Natural killer cell (primary cell): ENCODE results near the gene RGMA. TPM values are rescaled to one million over a fixed set of nuclear protein-coding genes. Genes with fewer than 3 reads are reported as not detected.

Experiments used
- ATAC-seq, 3 donors: fragments of 150-1000 bp in 2 of 3; fragments of 200-7000 bp in 1 of 3; cut with Tn5 transposase; 1 replicate in 1 of 3; 2 replicates in 2 of 3; pipeline ENCODE4 v1.10.0; 2021; ENCODE audit warnings: mild to moderate bottlenecking in 2 of 3, moderate library complexity in 2 of 3
- DNase-seq, 2 donors: peaks; one replicate each; pipeline versions ENCODE4 v3.0.0 to v3.0.0-alpha.2; 2013 to 2021; ENCODE audit warnings: mixed read lengths in 1 of 2
- H3K27ac ChIP-seq: one replicate; pipeline ENCODE4 v1.5.1; 2013; ENCODE audit warnings: mild to moderate bottlenecking, low read length
- H3K27me3 ChIP-seq: one replicate; pipeline ENCODE4 v1.6.1; 2013; ENCODE audit warnings: low read length; ENCODE audit not compliant: control insufficient read depth, insufficient read depth
- H3K36me3 ChIP-seq: one replicate; pipeline ENCODE4 v1.6.1; 2013; ENCODE audit warnings: low read length; ENCODE audit not compliant: control insufficient read depth, insufficient read depth
- H3K4me1 ChIP-seq: one replicate; pipeline ENCODE4 v1.6.1; 2013; ENCODE audit warnings: low read length; ENCODE audit not compliant: control insufficient read depth, insufficient read depth
- H3K4me3 ChIP-seq: one replicate; pipeline ENCODE4 v1.5.1; 2013; ENCODE audit warnings: low read length
- H3K9me3 ChIP-seq: one replicate; pipeline ENCODE4 v1.6.1; 2013; ENCODE audit warnings: low read length; ENCODE audit not compliant: control insufficient read depth, insufficient read depth
- H3K27ac Mint-ChIP-seq, 2 donors: one replicate each; pipeline ENCODE4 v1.8.0; 2022; ENCODE audit warnings: mild to moderate bottlenecking in 2 of 2, mixed read lengths in 2 of 2, moderate library complexity in 1 of 2
- H3K27me3 Mint-ChIP-seq, 2 donors: one replicate each; pipeline ENCODE4 v1.8.0; 2022; ENCODE audit warnings: low read depth in 2 of 2, mixed read lengths in 2 of 2
- H3K36me3 Mint-ChIP-seq: one replicate; pipeline ENCODE4 v1.8.0; 2022; ENCODE audit warnings: mixed read lengths
- H3K4me1 Mint-ChIP-seq, 2 donors: one replicate each; pipeline ENCODE4 v1.8.0; 2022; ENCODE audit warnings: mixed read lengths in 2 of 2
- H3K4me3 Mint-ChIP-seq: one replicate; pipeline ENCODE4 v1.8.0; 2022; ENCODE audit warnings: mild to moderate bottlenecking, moderate library complexity, mixed read lengths
- H3K9me3 Mint-ChIP-seq, 2 donors: one replicate each; pipeline ENCODE4 v1.8.0; 2022; ENCODE audit warnings: mixed read lengths in 2 of 2
- CTCF ChIP-seq: fragments of 200-600 bp; IDR thresholded peaks from one replicate; pipeline ENCODE4 v1.8.0; 2022; ENCODE audit warnings: antibody characterized with exemption
- WGBS: methylation state at CpG from one replicate; pipeline ENCODE4 v1.1.7; 2013; ENCODE audit warnings: missing lambda C conversion rate; ENCODE audit not compliant: insufficient coverage; 5-methylcytosine and 5-hydroxymethylcytosine counted together
- intact Hi-C: fragments of 100-400 bp; cut with micrococcal nuclease; formaldehyde crosslinking; loops from one replicate; pipeline ENCODE4 v1.14.2; 2022
- total RNA-seq, 4 donors: library from RNA; stranded (reverse); fragments of 120-200 nt in 1 of 4; gene quantifications; one replicate each; pipeline versions ENCODE4 v1.2.3 to v1.2.4, GENCODE V29; 2013 to 2022

Gene RGMA
- total RNA-seq, 3 donors from 2014 or later (not counting 1 experiment from before 2014, with no cell fraction given): not detected

GRCh38 chr15:93088200-93088980 is 621 bp downstream of the RGMA start:
- no peak overlapping the region for H3K27ac Mint-ChIP-seq
- Histone ChIP-seq H3K4me3 (no peak overlapping the region), H3K27ac (no peak overlapping the region), H3K36me3 (no peaks in the 10 kb centered on the region), H3K4me1 (peaks cover 20% of the 10 kb centered on the region), H3K27me3 (peaks cover 43% of the 10 kb centered on the region), H3K9me3 (no peaks in the 10 kb centered on the region)
- TF ChIP-seq CTCF: peak; percentile 41
- intact Hi-C loops: loop anchor here (5.0 kb wide), 1 partner anchor 64 kb away; no protein-coding TSS in a partner anchor
- H3K27me3 Mint-ChIP-seq: peaks cover 47 to 50% of the 10 kb centered on the region in 2 donors
- peak overlapping the region; percentile 92 for H3K4me3 Mint-ChIP-seq
- DNase-seq (peak in 1 of 2 donors; percentile 41), ATAC-seq (peak; percentile 34 to 52 (median 41))
- H3K36me3 Mint-ChIP-seq: peaks cover 7% of the 10 kb centered on the region
- WGBS: 1% methylated on average over 80 of the region's 85 CpGs
- H3K4me1 Mint-ChIP-seq: peaks cover 13 to 15% of the 10 kb centered on the region in 2 donors
- no peaks in the 10 kb centered on the region for H3K9me3 Mint-ChIP-seq

- H3K27me3 ChIP-seq: peaks cover 43% of the 10 kb centered on the region
- intact Hi-C loops: loop anchor here (1.0 to 5.0 kb wide), 2 partner anchors 64 to 1032 kb away; no protein-coding TSS in a partner anchor
- no peak overlapping the region for H3K27ac Mint-ChIP-seq
These were observed 1.2 kb downstream of the RGMA start for GRCh38 chr15:93087825-93088199.

GRCh38 chr15:93086791-93087190 is 2.2 kb downstream of the RGMA start:
- no peaks in the 10 kb centered on the region for H3K9me3 Mint-ChIP-seq
- Histone ChIP-seq H3K9me3 (no peaks in the 10 kb centered on the region), H3K36me3 (no peaks in the 10 kb centered on the region), H3K27me3 (peaks cover 43% of the 10 kb centered on the region), H3K27ac (no peak overlapping the region), H3K4me3 (no peak overlapping the region), H3K4me1 (peaks cover 20% of the 10 kb centered on the region)
- H3K4me1 Mint-ChIP-seq: peaks cover 13 to 15% of the 10 kb centered on the region in 2 donors
- H3K36me3 Mint-ChIP-seq: peaks cover 7% of the 10 kb centered on the region
- intact Hi-C loops: loop anchor here (1.0 to 5.0 kb wide), 2 partner anchors 66 to 1034 kb away; no protein-coding TSS in a partner anchor
- TF ChIP-seq CTCF: no peak
- 57% methylated on average over 1 of the region's 2 CpGs for WGBS
- no peak for ATAC-seq
- peaks cover 55 to 62% of the 10 kb centered on the region in 2 donors for H3K27me3 Mint-ChIP-seq
- no peak overlapping the region for H3K27ac Mint-ChIP-seq
- no peak overlapping the region for H3K4me3 Mint-ChIP-seq
- DNase-seq: no peak

More at GRCh38 chr15:93087825-93088199, 1.2 kb downstream of the RGMA start:
- Histone ChIP-seq H3K4me1 (peaks cover 20% of the 10 kb centered on the region), H3K27ac (no peak overlapping the region), H3K36me3 (no peaks in the 10 kb centered on the region), H3K9me3 (no peaks in the 10 kb centered on the region), H3K4me3 (no peak overlapping the region)
- 3% methylated on average over 14 of the region's 14 CpGs for WGBS
- Mint-ChIP-seq H3K4me1 (peaks cover 13 to 15% of the 10 kb centered on the region in 2 donors), H3K27me3 (peaks cover 50 to 52% of the 10 kb centered on the region in 2 donors), H3K4me3 (peak overlapping the region; percentile 92), H3K36me3 (peaks cover 7% of the 10 kb centered on the region), H3K9me3 (no peaks in the 10 kb centered on the region)
- TF ChIP-seq CTCF: peak; percentile 94
- ATAC-seq (peak; percentile 85 to 87 (median 85)), DNase-seq (peak; percentile 69 to 88)
